Measurements from ENCODE around the gene FRY. TPM values are rescaled to one million over a fixed set of nuclear protein-coding genes. Genes with fewer than 3 reads are reported as not detected.

Gene FRY
- total and polyA plus RNA-seq, 9 of the 15 experiments (the other 6 are each of a cell fraction or from before 2014, with no cell fraction given), result 0.03 to 0.31 (median 0.11) TPM; not detected in 3

DNA sequence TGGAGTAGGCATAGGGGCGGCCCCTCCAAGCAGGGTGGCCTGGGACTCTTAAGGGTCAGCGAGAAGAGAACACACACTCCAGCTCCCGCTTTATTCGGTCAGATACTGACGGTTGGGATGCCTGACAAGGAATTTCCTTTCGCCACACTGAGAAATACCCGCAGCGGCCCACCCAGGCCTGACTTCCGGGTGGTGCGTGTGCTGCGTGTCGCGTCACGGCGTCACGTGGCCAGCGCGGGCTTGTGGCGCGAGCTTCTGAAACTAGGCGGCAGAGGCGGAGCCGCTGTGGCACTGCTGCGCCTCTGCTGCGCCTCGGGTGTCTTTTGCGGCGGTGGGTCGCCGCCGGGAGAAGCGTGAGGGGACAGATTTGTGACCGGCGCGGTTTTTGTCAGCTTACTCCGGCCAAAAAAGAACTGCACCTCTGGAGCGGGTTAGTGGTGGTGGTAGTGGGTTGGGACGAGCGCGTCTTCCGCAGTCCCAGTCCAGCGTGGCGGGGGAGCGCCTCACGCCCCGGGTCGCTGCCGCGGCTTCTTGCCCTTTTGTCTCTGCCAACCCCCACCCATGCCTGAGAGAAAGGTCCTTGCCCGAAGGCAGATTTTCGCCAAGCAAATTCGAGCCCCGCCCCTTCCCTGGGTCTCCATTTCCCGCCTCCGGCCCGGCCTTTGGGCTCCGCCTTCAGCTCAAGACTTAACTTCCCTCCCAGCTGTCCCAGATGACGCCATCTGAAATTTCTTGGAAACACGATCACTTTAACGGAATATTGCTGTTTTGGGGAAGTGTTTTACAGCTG is 283.9 kb downstream of the FRY start, which contains the start of the genes BRCA2 and ZAR1L (continued):
- TF ChIP-seq MAX (CRISPR knock-in tag; IDR thresholded peaks at IDR 0.05) (peak; percentile 84), CCNT2 (IDR thresholded peaks at IDR 0.05; ENCODE audit: borderline replicate concordance, extremely low read depth, insufficient read length, low read depth, low read length) (peak; percentile 29), CXXC5 (CRISPR knock-in tag; IDR thresholded peaks at IDR 0.05) (peak; percentile 90), RAD51 (IDR thresholded peaks at IDR 0.05; ENCODE audit: borderline replicate concordance, low read depth) (peak; percentile 92), POLR2G (IDR thresholded peaks at IDR 0.05; ENCODE audit: low read depth, low read length) (peak; percentile 99), ARHGAP35 (IDR thresholded peaks at IDR 0.05; ENCODE audit: partially characterized antibody) (no peak), FIP1L1 (IDR thresholded peaks at IDR 0.05; ENCODE audit: low read depth, low read length, poor library complexity, severe bottlenecking) (peak; percentile 60), ELF2 (CRISPR knock-in tag; IDR thresholded peaks at IDR 0.05) (peak; percentile 95), USF1 (CRISPR knock-in tag; IDR thresholded peaks at IDR 0.05) (peak; percentile 98), PCBP1 (IDR thresholded peaks at IDR 0.05; ENCODE audit: low read depth, low read length, poor library complexity, severe bottlenecking) (peak; percentile 61), TEAD1 (CRISPR knock-in tag; IDR thresholded peaks at IDR 0.05) (0 out of 4 replicates have a peak, but pooled peaks of 1 of the 2 experiments have one; percentile 24), CEBPB (tag; IDR thresholded peaks at IDR 0.05) (no peak; the same call in 1 of the 2 replicates), MAZ (CRISPR knock-in tag; conservative IDR thresholded peaks at IDR 0.05 in 1 of 2, IDR thresholded peaks at IDR 0.05 in 1 of 2) (peak; percentile 33 to 49; a peak in 1 of 4 replicates), MYC (IDR thresholded peaks at IDR 0.05; ENCODE audit: low read depth, low read length) (peak; percentile 78), MYC (CRISPR knock-in tag; IDR thresholded peaks at IDR 0.05; ENCODE audit: borderline replicate concordance, low read depth) (no peak), EP400 (IDR thresholded peaks at IDR 0.05) (peak; percentile 72), NR2C2 (CRISPR knock-in tag; IDR thresholded peaks at IDR 0.05) (no peak), NR2C2 (tag; IDR thresholded peaks at IDR 0.05) (no peak), CREB1 (IDR thresholded peaks at IDR 0.05) (peak; percentile 82), CREB1 (CRISPR knock-in tag; IDR thresholded peaks at IDR 0.05) (peak; percentile 90)
- TF ChIP-seq, protein P1, sequence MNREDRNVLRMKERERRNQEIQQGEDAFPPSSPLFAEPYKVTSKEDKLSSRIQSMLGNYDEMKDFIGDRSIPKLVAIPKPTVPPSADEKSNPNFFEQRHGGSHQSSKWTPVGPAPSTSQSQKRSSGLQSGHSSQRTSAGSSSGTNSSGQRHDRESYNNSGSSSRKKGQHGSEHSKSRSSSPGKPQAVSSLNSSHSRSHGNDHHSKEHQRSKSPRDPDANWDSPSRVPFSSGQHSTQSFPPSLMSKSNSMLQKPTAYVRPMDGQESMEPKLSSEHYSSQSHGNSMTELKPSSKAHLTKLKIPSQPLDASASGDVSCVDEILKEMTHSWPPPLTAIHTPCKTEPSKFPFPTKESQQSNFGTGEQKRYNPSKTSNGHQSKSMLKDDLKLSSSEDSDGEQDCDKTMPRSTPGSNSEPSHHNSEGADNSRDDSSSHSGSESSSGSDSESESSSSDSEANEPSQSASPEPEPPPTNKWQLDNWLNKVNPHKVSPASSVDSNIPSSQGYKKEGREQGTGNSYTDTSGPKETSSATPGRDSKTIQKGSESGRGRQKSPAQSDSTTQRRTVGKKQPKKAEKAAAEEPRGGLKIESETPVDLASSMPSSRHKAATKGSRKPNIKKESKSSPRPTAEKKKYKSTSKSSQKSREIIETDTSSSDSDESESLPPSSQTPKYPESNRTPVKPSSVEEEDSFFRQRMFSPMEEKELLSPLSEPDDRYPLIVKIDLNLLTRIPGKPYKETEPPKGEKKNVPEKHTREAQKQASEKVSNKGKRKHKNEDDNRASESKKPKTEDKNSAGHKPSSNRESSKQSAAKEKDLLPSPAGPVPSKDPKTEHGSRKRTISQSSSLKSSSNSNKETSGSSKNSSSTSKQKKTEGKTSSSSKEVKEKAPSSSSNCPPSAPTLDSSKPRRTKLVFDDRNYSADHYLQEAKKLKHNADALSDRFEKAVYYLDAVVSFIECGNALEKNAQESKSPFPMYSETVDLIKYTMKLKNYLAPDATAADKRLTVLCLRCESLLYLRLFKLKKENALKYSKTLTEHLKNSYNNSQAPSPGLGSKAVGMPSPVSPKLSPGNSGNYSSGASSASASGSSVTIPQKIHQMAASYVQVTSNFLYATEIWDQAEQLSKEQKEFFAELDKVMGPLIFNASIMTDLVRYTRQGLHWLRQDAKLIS (CRISPR knock-in tag; IDR thresholded peaks at IDR 0.05), result peak; percentile 79
- TF ChIP-seq, protein P2, sequence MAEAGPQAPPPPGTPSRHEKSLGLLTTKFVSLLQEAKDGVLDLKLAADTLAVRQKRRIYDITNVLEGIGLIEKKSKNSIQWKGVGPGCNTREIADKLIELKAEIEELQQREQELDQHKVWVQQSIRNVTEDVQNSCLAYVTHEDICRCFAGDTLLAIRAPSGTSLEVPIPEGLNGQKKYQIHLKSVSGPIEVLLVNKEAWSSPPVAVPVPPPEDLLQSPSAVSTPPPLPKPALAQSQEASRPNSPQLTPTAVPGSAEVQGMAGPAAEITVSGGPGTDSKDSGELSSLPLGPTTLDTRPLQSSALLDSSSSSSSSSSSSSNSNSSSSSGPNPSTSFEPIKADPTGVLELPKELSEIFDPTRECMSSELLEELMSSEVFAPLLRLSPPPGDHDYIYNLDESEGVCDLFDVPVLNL (CRISPR knock-in tag; IDR thresholded peaks at IDR 0.05; ENCODE audit: low read depth), result peak; percentile 92; the same call in 1 of the 2 replicates

Data from K562 (cell line).